Adrenal gland (tissue), 5 donors: ENCODE data around the gene NMRAL1.

ENCODE experiments used
- CTCF ChIP-seq, 6 experiments: fragments of 450-650 bp in 4 of 6; fragments of 200-600 bp in 2 of 6; sonication (generic) in 1 of 6; IDR thresholded peaks; 1 replicate in 5 of 6; 2 replicates in 1 of 6; pipeline versions ENCODE4 v1.5.1 to v1.8.0; 2016 to 2021; ENCODE audit warnings: antibody characterized with exemption in 6 of 6, mild to moderate bottlenecking in 2 of 6, moderate library complexity in 1 of 6
- POLR2A ChIP-seq, 2 donors: fragments of 450-650 bp; IDR thresholded peaks; one replicate each; pipeline ENCODE4 v1.6.1; 2017; ENCODE audit warnings: antibody characterized with exemption in 2 of 2, mild to moderate bottlenecking in 2 of 2, moderate library complexity in 1 of 2
- donor health status: DM: no; HTN: no; CAD: no.

- TF ChIP-seq CTCF (IDR thresholded peaks at IDR 0.05) (no peak), POLR2A (IDR thresholded peaks at IDR 0.05) (no peak)
Observed at GRCh38 chr16:4443271-4443670, 31.2 kb downstream of the NMRAL1 start.
